ENCODE measurements around the gene CUL4A.
"Not testable (repeated sequence)": the region's sequence is repeated elsewhere in the genome, so short reads cannot be mapped to it uniquely, and the experiment has no call there.

The CUL4A gene

GRCh38 chr13:113209336-113209758, at the start of gene CUL4A:
TSS of gene CUL4A (plus strand) at chr13:113209613. CDS start at chr13:113209628, 15 bp downstream.
- DNase-seq (ENCODE audit: low read depth) = peak; percentile 60

- no peak for DNase-seq (ENCODE audit: low read depth)
Observed at GRCh38 chr13:113159701-113160100, 49.7 kb upstream of the CUL4A start.

- DNase-seq (ENCODE audit: low read depth) = no peak
Observed at GRCh38 chr13:113160983-113161382, 48.4 kb upstream of the CUL4A start.

DNA sequence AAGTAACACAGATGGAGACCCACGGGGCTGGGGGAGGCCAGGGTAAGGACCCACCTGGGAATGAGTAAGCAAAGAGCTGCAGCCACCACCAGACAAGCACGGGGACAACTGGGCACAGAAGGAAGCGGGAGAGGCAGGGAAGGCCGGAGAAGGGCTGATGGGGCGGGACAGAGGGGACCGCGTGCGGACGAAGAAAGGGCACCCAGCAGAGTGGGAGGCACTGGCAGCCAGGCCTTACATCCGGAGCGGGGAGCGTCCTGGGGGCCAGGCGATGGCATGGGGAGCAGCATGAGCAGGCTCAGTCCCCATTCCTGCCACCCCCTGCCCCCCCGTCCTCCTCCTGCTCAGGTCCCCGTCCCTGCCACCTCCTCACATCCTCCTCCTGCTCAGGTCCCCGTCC, 48.0 kb upstream of the CUL4A start:
- DNase-seq (ENCODE audit: low read depth) = no peak

GRCh38 chr13:113161975-113162374, 47.4 kb upstream of the CUL4A start:
- not testable (repeated sequence) for DNase-seq (ENCODE audit: low read depth)

DNA sequence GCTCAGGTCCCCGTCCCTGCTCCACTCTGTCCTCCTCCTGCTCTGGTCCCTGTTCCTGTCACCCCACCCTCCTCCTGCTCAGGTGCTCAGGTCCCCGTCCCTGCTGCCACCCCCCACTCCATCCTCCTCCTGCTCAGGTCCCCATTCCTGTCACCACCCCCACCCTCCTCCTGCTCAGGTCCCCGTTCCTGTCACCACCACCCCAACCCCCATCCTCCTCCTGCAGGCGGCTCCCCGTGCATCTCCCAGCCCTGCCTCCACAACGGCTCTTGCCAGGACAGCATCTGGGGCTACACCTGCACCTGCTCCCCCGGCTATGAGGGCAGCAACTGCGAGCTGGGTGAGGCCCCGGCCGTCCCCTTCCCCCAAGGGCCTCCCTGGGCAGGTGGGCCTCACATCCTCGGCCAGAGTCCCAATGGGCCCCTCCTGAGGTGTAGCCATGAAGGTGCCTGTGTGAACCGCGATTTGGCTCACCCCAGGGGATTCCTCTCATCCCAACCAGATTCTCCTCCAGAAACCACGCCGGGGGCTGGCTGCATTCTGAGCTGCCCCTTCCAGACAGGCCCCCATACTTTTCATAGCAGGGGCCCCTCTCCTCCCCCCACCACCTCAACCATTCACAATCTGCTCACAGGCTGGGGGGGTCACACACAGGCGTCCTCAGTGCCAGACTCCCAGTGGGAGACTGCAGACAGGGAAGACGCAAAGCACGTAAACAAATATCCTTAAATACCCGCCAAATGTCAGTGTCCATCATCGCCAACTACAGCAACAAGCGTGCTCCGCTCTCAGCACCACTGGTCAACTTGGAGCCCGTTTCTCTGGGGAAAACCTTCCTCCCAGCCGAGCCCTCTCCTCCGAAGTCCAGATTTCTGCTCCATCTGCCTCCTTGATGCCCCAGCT, 46.4 kb upstream of the CUL4A start:
- no peak for DNase-seq (ENCODE audit: low read depth)

- DNase-seq (ENCODE audit: low read depth) = no peak
Observed at GRCh38 chr13:113164492-113164891, 44.9 kb upstream of the CUL4A start.

GRCh38 chr13:113166266-113166665, 43.1 kb upstream of the CUL4A start:
- DNase-seq (ENCODE audit: low read depth) = no peak

- no peak for DNase-seq (ENCODE audit: low read depth)
Observed at GRCh38 chr13:113166681-113167080, 42.7 kb upstream of the CUL4A start.

DNA sequence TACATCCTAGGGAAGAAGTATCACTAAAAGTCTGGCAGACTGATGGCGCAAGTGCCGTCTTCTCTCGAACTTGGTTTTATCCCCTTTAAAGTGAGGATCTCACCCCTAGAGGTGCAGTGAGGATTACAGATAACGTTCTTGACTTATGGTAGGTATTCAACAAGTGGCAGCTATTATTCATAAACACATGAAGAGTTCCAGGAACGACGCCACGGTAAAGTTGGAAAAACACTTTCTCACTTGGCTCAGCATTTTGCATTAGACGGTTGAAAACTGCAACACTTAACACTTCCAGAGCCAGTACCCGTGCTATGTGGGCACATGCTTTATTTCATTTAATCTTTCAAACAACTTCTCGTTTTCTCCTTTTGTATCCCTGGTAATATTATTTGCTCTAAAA, 42.3 kb upstream of the CUL4A start:
- no peak for DNase-seq (ENCODE audit: low read depth)

DNA sequence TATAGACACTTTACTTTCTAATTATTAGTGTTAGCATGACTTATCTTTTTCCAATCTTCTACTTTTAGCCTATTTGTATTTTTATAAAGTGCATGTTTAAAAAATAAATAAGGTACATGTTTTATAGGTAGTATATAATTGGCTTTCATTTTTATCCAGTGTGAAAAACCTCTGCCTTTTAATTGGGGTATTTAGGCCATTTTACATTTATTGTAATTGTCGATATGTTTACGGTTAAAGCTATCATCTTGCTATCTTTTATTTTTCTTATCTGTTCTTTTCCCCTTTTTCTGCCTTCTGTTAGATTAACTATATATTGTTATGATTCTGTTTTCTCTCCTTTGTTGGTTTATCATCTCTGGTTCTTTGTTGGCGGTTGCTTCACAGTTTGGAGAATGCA, 41.8 kb upstream of the CUL4A start:
- no peak for DNase-seq (ENCODE audit: low read depth)

GRCh38 chr13:113168211-113168610, 41.2 kb upstream of the CUL4A start:
- no peak for DNase-seq (ENCODE audit: low read depth)

DNA sequence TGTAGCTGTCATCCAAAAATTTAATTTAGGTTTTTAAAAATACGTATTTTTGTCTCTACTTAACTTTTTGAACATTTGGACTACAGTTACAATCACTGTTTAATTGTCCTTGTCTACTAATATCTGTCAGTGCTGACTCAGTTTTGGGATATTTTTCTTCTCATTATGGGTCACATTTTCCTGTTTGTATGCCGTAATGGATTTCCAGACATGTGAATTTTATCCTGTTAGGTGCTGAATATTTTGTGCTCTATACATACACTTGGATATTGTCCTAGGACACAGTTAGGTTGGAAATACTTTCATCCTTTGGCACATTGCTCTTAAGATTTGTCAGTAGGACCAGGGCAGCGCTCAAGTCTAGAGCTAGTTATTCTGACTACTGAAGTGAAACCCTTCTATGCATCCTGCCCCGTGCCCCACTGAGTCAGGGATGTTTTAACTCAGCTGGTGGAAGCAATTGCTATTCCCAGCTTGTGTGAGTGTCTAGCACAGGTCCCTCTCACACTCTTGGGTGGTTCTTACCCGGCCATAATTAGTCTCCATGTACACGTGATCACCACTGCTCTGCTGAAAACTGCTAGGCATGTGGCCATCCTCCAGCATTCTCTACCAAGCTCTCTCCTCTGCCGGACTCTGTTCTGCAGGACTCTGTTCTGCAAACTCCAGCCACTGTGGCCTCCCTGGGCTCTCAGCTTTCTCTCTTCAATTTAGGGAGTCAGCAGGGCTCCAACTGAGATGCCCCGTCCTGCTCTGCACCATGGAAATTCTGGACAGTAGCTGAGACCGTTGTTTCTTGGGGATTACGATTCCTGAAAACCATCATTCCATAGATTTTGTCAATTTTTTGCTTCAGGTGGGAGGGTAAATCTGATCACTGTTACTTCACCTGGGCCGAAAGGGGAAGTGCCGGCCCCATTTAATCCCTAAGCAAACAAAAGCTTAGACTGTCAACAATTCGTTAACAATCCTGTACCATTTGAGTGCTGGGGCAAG, 39.8 kb upstream of the CUL4A start:
- DNase-seq (ENCODE audit: low read depth) = no peak

DNA sequence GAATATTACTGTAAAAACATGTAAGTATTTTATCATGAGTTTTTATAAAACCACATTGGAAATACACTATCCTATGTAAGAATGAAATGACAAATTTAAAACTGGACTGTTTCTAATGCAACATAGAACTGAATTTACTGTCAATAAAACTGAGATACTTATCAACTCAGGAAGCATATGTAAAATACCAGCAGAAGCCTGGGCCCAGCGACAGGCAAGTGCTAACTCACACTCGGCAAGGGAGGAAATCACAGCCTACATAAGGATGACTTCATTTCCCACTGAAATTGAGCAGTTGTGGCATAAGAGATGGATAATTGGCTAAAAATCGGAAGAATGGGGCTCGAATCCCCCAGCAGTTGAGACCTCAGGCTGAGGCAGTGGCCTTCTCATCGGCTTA, 38.9 kb upstream of the CUL4A start:
- DNase-seq (ENCODE audit: low read depth) = no peak

DNA sequence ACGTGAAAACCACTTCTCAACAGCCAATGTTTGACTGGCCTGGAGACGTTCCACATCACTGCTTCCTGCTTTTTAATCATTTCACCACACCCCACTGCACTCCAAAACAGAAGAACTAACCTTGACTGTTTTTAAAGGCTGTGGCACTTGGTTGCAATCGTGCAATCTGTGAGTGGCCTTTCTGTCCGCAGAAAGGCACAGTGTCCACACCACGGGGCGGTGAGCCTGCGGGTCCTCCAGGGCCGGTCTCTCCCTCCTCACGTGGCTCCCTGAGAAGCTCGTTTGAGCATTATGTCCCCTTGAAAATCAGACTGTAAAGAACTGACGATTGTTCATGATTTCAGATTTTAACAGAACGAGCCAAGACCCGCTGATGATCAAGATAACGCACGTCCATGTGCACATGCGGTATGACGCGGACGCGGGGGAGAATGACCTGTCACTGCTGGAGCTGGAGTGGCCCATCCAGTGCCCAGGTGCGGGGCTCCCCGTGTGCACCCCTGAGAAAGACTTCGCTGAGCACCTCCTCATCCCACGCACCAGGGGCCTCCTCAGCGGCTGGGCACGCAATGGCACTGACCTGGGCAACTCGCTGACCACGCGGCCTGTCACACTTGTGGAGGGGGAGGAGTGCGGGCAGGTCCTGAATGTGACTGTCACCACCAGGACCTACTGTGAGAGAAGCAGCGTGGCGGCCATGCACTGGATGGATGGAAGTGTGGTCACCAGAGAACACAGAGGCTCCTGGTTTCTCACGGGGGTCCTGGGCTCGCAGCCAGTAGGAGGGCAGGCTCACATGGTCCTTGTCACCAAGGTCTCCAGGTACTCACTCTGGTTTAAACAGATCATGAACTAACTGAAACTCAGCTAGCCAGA, 37.9 kb upstream of the CUL4A start:
- DNase-seq (ENCODE audit: low read depth) = no peak

- DNase-seq (ENCODE audit: low read depth) = no peak
Observed at GRCh38 chr13:113172419-113172926, 36.9 kb upstream of the CUL4A start.

DNA sequence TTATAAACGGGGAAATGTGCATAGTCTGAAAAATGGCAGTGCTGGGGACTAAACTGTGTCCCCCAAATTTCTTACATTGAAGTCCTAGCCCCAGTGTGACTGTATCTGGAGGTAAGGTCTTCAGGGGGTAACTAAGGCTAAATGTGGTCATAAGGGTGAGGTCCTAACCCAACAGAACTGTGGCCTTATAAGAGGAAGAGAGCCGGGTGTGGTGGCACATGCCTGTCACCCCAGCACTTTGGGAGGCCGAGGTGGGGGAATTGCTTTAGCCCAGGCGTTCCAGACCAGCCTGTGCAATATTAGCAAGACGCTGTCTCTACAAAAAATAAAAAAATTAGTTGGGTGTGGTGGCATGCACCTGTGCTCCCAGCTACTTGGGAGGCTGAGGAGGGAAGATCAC, 33.1 kb upstream of the CUL4A start:
- peak; percentile 41 for DNase-seq (ENCODE audit: low read depth)

- DNase-seq (ENCODE audit: low read depth) = no peak
Observed at GRCh38 chr13:113176822-113177221, 32.6 kb upstream of the CUL4A start.

DNA sequence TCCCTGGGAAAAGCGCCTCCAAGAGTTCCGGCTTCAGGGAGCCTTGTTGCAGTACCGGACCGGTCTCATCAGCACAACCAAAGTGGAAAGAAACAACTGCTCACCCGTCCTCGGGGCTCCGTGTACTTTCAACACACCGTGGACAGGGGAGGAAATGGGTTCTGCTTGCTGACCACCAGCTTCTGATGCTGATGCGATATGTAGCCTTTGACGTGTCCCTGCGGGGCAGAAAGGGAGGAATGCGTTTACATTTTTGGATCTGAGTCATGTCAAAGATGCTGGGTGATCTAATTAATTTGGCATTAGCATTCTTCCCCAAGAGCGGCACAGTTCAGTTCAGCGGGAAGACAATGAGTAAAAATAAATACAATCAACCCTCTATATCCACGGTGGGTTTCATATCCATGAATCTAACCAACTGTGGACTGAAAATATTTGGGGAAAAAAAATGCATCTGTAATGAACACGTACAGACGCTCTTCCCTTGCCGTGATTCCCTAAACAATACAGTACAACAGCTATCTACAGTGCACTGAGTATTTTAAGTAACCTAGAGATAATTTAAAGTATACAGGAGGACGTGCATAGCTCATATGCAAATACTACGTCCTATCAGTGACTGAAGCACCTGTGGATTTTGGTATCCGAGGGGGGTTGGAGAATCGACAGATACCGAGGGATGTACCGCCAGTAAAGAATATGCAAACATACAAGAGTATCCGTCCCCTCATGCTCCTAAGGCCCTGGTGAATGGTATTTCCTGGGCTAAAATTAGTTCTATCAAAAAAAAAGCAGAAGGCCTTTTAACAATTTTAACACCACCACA, 31.1 kb upstream of the CUL4A start:
- DNase-seq (ENCODE audit: low read depth) = no peak

GRCh38 chr13:113178896-113179167, 30.6 kb upstream of the CUL4A start:
- no peak for DNase-seq (ENCODE audit: low read depth)

All from activated T-helper 1 cell treated with Interleukin-2 at 50 U/mL for 16 hours (primary cell).